Measurements from ENCODE around the gene NAPB.

- TF ChIP-seq EZH2phosphoT487 (IDR thresholded peaks at IDR 0.05; ENCODE audit: low read length) = no peak
- TF ChIP-seq CTCF (IDR thresholded peaks at IDR 0.05; ENCODE audit: low read length) = no peak
- TF ChIP-seq EZH2 (optimal IDR thresholded peaks at IDR 0.05; ENCODE audit: low read depth, low read length) = no peak
Observed at GRCh38 chr20:23361119-23361475, 60.2 kb downstream of the NAPB start.

All from MM.1S (cell line).